HG02973 (cell line): Measurements from ENCODE around the gene RNU2-63P.
"Not testable (repeated sequence)": the region's sequence is repeated elsewhere in the genome, so short reads cannot be mapped to it uniquely, and the experiment has no call there.

ENCODE experiments used
- ATAC-seq: cut with Tn5 transposase; IDR thresholded peaks from one replicate; pipeline ENCODE4 v1.9.1; 2021; ENCODE audit warnings: moderate library complexity; ENCODE audit not compliant: unreplicated experiment

The RNU2-63P gene

DNA sequence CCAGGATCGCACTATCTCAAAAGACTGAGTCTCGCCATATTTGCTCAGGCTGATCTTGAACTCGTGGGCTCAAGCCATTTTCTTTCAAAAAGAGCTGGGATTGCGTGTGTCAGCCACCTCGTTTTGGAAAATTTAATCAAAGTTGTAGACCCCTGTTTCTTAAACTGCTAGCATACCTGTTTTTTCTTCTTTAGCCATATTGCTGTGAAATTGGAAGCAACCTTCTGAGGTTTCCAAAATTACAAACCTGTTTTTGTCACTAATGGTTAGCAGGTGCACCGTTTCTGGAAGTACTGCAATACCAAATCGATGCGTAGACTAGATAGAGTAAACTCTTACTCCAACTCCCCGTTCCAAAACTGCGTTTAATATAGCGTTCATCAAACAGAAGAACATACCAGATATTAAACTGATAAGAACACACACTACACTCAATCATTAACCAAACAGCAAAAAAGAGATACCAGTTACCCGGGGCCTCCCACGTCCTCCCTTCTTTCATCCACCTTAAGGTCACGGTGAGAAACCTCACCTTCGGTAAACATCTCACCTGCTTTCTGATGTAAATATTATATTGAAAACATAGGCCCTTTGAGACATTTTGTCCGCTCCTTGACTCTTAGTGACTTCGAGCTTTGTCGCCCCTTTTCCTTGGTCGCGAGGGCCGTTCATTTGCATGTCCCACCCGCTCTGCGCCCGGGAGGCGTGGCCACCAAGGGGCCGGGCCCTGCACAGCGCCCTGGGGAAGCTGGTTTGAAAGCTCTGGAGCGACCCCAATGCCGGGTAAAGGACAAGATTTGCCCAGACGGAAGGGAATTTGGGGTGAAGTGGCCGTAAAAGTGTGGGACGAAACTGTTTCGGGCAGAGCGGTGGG is at the start of gene RNU2-63P:
Gene RNU2-63P (minus strand): TSS at position 462 of the 874 bp plus-strand sequence.
- ATAC-seq: peak; percentile 85

DNA sequence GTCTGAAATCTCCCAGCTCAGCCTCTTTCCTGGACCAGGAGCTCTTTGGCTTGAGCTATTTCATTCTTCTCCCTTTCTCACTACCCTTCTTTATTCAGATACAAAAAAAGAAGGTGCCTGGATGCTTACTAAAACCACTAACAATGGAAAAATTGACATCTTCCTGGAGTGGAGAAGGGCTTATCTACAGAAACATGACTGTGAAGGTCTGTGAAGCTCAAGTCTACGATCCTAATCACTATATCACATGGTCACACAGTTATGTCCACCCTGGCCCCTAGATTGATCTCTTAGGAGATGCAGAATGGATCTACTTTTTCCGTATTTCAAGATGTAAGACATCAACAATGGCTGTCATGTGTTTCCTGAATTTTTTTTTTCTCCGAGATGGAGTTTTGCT is 44.9 kb upstream of the RNU2-63P start:
- ATAC-seq: no peak

DNA sequence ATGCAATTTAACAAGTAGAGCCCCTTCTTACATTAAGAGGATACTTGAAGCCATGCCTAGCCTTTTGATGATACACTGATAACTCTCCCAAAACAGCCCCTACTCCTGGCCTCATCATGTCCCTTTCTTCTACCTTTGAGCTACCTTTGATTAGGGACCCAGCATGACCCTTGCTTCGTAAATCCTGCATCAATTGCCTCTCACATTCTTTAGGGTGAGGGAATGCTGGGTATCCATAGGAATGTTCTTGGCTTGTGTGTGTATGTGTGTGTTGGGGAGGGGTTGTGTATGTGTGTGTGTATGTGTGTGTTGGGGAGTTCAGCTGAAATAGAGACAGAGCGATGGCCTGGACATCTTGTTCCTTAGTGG is 44.5 kb upstream of the RNU2-63P start:
- no peak for ATAC-seq

DNA sequence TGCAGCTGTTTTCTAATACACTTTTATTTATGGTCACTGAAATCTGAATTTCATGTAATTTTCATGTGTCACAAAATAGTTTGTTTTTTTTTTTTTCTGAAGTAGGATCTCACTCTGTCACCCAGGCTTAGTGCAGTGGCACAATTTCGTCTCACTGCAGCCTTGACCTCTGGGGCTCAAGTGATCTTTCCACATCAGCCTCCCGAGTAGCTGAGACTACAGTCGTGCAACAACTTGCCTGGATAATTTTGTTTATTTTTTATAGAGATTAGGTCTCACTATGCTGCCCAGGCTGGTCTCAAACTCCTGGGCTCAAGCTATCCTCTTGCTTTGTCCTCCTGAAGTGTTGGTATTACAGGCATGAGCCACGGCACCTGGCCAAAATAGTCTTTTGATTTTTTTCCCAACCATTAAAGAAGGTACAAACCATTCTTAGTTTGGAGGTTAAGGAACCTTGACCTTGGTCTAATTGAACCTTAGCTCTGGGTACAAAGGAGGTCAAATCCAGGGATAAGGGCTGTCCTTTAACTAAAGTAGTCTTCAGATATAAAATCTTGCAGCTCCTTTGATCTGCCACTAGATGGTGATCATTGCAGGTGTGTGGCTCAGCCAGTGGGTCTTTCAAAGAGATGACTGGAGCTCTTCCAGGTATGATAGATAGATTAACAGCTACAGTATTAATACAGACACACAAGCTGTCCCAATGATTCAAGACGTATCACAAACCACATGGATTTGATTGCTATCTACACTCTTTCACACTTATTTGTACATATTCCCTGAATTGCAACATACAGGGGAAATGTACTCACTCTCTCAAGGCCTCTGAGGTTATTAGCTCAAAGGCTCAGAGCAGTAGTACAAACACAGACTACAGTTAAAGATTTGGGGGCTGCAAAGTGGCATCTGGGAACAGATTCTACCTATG is 43.9 kb upstream of the RNU2-63P start:
- ATAC-seq: no peak

DNA sequence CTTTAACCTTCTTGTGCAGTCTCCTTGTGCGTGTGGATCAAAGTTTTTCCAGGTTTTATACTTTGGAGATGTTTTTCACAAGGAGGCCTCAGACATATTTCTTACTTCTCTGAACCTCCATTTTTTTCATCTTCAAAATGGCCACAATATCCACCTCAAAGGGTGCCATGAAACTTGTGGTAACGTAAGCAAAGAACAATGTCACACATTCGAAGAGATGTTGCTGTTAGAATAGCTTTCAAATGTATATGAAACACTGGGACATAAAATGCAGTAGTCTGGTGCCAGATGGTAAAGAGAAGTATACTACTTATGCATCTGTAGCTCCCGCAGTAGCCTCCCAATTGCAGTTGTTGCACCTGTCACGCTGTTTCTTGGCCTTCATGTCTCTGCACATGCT is 41.8 kb upstream of the RNU2-63P start:
- ATAC-seq: no peak

DNA sequence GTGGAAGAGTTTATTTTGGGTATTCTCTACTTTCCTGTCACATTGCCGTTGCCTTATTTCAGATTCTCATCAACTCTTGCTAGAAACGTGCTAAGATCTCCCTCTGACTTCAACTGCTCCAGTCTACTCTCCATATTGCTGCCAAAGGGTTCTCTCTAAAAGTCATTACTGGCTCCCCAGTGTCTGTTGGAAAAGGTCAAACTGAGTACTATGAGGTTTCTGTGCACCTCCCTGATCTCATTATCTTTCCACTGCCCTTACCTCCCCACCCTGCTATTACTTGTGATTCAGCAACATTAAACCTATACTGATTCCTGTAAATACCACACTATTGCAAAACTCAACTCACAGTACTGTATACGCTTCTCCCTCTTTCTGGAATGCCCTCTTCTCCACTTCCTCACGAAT is 41.1 kb upstream of the RNU2-63P start:
- ATAC-seq: no peak

DNA sequence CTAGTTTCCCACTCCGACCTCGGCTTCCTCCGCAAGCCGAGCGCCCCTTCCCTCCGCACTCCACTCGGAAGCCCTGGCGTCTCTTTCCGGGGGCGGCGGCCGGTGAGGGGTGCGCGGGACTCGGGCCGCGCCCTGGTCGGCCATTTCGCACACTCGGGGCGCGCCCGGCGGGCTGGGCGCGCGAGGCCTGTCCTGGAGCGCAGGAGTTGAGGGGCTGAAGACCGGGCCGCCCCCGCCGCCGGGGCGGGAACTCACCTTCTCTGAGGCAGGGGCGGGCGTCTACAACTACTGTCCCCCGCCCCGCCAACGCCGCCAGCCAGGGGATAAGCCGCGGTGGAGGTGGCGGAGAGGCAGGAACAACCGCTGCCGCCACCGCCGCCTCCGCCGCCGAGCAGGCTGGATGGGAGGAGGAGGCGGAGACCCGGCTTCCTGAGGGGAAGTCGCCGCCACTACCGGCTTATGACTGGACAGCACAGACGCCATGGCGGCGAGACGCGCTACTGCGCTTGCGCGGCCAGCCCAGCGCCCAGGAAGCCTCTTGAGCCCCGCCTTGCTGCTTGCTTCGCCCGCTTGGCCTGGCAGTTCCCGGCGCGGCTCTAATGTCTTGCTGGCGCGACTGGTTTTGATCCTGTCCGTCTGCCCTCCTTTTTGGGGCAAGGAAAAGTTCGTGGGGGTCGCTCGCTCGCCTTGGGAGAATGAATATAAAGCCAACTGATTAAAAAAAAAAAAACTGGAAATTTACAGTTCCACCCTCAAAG is 39.2 kb upstream of the RNU2-63P start, which contains the start of gene KRCC1:
Gene KRCC1 (minus strand): TSS at position 413 of the 758 bp plus-strand sequence. CDS start 27,220 bp downstream, outside the sequence.
- peak; percentile 90 for ATAC-seq

DNA sequence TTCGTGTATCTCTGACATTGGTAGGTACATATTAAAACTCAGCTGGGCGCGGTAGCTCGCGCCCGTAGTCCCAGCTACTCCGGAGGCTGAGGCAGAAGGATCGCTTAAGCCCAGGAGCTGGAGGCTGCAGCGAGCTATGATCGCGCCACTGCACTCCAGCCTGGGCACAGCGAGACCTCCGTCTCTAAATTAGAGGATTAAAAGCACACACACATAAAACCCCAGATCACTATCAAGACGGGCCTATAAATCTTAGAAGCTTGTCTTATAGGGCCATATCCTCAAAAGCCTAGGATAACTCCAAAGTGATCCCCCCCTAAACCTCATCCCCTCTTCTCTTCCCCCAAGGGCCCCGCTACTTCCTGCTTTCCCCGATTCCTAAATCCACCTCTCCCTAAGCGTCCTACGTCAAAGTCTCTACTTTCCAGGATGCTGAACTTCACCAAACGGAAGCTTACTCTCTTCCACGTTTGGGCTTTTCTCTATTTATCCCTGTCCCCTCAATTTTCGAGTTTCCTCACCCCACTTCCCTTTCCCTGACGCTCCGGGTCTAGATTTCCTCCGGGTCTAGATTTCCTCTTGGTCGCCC is 38.5 kb upstream of the RNU2-63P start:
- no peak for ATAC-seq

DNA sequence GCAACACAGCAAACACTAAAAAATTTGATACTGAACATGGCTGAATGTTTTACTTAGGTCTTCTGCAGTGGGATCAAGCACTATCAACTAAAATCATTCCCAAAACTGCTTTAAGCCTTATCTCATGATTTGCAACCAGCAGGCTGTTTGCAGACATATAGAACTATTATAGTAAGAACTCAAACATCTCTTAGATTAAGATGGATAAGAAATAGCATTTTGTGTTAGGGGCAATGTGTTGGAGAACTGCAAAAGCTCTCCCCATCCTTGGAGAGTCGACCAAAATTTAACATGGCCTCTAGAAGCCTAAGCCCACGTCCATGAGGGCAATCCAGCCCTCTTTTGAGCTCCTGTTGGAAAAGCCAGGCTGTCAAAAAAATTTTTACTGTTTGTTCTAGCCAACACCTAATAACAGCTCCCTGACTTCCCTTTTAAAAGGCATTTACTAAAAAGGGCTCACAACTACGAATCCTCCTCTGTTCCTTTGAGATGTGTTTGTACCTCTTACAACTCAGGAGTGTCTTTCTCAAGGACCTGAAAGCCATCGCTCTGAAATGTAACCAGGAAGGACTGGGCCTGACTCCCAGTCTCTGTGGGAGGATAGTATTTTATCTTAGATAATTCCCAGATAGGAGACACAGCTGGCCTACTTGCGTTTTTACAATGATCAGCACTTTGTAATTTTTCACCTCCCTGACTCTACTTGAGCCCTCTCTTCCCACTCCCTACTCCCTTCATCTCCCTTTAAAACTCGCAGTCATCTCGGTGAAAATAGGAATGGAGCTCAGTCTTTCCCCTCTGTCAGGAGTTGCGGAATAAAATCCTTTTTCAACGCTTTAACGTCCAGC is 37.8 kb upstream of the RNU2-63P start:
- ATAC-seq: no peak

DNA sequence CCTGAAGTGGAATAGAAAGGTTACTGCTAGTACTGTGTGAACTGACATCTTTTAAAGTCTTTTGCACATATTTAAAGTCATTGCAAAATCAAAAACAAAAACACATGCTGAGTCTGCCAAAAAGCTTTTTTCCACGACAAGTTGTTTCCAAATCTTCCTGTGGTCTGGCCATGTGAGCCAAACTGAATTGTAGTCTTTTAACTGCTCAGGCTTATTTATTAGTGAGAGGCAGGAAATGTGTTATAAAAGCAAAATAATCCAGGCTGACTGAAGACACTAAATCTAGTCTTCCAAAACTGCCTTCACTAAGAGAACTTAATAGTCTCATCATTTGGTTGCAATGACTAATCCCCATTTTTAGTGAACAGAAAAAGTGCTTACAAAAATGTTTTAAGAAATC is 36.9 kb upstream of the RNU2-63P start:
- ATAC-seq: no peak

DNA sequence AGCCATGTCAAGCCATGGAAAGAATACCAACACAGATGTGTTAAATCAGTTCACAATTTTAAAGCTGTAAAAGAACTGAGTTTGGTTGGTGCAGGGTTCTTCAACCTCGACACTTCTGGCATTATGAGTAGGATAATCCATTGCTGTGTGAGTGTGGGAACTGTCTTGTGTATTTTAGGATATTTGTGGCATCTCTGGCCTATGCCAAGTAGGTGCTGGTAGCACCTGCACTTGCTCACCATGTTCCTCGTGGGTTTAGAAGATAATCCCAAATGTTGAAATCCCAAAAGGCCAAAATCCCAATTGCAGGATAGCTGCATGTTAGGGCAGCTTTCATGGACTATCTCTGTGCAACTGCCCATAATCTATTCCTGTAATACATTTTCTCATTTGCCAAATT is 35.4 kb upstream of the RNU2-63P start:
- no peak for ATAC-seq

DNA sequence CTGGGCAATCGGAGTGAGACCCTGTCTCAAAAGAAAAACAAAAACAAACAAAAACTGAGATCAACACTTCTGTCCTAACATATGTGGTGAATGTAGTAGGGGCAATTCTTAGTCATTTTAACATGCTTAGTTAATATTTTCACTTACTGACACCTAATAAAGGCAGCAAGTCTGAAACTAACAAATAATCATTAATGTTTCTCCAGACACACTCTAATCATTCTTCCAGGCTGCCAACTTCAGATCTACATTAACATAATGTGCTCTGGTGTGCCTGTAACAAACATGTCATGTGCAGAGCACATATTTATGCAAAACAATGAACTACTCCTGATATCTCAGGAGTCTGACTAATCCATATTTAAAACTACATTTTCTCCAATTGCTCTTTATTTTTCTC is 33.3 kb upstream of the RNU2-63P start:
- ATAC-seq: no peak

DNA sequence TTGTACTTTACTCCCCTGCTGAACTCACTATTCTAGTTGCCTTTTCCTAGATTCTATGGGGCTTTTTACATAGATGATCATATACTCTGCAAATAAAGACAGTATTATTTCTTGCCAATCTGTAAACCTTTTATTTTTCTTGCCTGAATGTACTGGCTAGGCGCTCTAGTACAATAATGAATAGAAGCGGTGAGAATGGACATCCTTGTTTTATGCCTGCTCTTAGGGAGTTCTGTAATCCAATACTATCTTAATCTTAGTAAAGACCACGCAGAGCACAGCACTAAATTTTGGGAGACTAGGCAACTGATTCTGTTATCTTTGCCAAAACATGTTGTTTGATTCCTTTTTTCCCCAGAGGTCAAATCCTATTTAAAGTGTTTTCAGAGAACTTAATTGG is 32.2 kb upstream of the RNU2-63P start:
- ATAC-seq: no peak

DNA sequence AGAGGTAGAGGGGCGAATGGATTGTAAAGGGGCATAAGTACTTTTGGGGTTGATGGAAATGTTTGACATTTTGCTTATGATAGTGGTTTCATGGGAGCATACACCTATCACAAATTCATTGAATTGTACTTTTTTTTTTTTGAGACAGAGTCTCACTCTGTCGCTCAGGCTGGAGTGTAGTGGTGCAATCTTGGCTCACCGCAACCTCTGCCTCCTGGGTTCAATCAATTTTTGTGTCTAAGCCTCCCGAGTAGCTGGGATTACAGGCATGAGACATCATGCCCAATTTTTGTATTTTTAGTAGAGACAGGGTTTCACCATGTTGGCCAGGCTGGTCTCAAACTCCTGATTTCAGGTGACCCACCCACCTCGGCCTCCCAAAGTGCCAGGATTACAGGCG is 29.2 kb upstream of the RNU2-63P start:
- not testable (repeated sequence) for ATAC-seq

DNA sequence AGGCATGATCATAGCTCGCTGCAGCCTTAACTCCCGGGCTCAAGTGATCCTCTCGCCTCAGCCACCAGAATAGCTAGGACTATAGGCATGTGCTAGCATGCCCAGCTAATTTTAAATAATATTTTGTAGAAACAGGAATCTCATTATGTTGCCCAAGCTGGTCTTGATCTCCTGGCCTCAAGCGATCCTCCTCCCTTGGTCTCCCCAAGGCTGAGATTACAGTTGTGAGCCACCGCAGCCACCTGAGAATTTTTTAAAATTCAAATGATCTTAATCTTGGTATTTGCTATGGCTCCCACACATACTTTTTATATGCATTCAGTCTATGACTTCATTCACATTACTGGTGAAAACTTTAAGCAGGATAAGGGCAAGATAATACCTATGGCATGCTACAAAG is 26.1 kb upstream of the RNU2-63P start:
- no peak for ATAC-seq

DNA sequence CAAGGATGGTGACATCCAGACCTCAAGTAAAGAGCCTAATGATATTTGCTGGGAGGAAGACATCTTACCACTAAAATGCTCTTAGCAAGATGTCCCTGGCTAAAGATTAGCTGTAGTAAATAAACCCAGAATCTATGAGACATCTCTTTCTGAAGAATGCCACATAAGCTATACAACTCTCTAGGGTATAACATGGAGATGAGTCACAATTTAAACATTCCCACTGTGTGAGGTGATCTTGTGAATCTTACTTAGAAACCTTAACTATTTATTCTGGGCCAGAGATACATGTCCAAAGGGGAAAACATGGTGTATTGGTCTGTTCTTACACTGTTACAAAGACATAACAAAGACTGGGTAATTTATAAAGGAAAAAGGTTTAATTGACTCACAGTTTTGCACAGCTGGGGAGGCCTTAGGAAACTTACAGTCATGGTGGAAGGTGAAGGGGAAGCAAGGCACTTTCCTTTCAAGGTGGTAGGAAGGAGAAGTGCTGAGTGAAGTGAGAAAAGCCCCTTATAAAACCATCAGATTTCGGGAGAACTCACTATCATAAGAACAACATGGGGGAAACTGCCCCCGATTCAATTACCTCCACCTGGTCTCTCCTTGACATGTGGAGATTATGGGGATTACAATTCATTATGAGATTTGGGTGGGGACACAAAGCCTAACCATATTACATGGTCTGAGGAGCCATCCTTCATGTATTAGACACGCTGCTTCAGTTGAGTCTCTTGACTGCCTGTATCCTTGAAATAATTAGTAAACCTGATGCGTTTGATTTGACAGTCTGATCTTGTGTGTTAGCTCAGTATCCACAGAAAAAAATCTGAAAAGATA is 22.1 kb upstream of the RNU2-63P start:
- no peak for ATAC-seq

DNA sequence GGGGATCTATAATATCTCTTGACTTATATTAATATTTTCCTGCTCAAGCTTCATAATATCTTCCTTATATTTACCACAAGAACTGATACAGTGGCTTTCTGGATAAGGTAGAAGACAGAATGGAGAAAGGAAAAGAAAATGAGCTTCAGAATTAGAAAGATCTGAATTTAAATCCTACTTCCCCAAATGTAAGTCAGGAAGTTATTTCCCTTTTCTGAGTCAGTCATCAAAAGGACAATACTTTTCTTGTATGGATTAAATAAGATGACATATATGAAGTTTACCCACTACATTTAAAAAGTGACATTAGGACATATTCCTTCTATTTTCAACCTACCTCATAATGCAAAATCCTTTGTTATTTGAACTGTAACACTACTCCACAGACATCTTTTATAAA is 20.3 kb upstream of the RNU2-63P start:
- ATAC-seq: no peak

DNA sequence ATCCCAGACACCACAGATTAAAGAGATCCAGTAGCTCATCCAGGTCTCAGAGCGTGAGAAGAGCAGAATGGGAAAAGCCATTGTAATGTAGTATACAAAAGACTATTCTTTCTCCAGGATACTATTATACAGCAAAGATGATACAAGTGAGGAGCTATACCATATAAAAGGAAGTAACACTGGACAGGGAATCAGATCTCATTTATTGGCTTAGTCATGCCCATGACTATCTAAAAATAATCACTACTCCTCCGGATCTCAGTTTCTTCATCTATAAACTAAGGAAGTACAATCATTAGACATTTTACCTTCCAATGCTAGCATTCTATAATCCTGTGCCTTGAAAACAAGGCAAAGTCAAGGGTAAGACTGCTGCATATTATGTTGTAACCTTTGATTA is 19.8 kb upstream of the RNU2-63P start:
- ATAC-seq: no peak
